Neural progenitor cell (in vitro differentiated cells): ENCODE data around the gene DHRS1.

Source experiments
- CTCF ChIP-seq: fragments of 200-600 bp; sonication (generic); IDR thresholded peaks from 2 replicates; pipeline ENCODE4 v1.5.1; 2017; ENCODE audit warnings: antibody characterized with exemption, mild to moderate bottlenecking
- EZH2 ChIP-seq: fragments of 200-600 bp; sonication (generic); IDR thresholded peaks from 2 replicates; pipeline ENCODE4 v1.6.1; 2017; ENCODE audit warnings: antibody characterized with exemption, mild to moderate bottlenecking, moderate library complexity
- EZH2phosphoT487 ChIP-seq: fragments of 200-600 bp; sonication (generic); IDR thresholded peaks from 2 replicates; pipeline ENCODE4 v1.6.1; 2017; ENCODE audit warnings: antibody characterized with exemption

- TF ChIP-seq CTCF, result no peak
- TF ChIP-seq EZH2, result no peak
- no peak for TF ChIP-seq EZH2phosphoT487
Observed at GRCh38 chr14:24315243-24315806, 15.7 kb upstream of the DHRS1 start.
